ENCODE results near the gene LPO.

Gene LPO

DNA sequence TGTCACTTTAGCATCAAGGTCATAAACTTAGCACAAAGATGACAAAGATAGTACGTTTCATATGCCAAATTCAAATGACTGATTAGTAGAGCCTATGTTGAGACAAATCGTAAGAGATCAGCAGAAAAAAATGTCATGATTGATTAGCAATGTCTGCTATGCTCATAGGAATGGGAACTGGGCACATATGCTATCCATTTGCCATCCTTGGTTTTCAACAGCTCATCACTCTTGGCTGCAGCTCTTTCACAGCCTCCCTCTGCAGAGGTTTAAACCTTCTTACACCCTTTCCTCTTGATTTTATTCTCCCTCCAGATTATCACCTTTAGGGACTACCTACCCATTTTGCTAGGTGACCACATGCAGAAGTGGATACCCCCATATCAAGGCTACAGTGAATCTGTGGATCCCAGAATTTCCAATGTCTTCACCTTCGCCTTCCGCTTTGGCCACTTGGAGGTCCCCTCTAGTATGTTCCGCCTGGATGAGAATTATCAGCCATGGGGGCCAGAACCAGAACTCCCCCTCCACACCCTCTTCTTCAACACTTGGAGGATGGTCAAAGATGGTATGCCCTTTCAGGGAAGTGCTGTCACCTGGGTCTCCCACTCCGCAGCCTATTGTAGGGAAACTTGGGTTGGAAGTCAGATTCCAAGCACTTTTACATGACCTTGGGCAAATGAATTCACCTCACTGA, 26.2 kb downstream of the LPO start:
- no peak for DNase-seq

- no peak for DNase-seq
Measured at GRCh38 chr17:58265271-58265670, 26.9 kb downstream of the LPO start.

DNA sequence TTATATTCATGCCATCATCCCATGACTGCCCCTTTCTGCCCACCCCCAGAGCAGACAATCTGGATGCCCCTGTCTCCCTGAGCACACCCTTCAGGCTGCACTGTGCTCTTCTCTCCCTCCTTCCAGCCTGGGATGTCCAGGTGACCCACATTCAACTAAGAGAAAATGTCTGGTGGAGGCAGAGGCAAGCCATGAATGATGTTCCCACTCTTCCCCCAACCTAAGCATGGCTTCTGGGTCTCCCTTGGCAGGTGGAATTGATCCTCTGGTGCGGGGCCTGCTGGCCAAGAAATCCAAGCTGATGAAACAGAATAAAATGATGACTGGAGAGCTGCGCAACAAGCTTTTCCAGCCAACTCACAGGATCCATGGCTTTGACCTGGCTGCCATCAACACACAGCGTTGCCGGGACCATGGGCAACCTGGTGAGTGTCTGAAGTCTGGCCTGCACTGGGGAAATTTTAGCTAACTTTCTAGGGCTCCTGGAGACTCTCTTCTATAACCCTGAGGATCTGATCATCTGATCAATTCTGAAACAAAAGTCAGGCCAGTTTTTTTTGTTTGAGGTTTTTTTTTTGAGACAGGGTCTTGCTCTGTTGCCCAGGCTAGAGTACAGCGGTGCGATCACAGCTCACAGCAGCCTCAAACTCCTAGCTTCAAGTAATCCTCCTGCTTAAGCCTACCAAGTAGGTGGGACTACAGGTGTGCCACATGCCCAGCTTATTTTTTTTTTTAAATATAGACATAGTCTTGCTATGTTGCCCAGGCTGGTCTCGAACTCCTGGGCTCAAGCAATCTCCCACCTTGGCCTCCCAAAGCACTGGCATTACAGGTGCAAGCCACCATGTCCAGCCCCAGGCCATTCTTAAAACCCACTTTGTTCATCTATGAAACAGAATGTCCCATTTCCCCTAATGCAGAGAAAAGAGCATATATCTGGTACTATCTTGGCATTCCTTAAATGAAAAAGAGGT, 27.8 kb downstream of the LPO start:
- DNase-seq, result no peak

DNA sequence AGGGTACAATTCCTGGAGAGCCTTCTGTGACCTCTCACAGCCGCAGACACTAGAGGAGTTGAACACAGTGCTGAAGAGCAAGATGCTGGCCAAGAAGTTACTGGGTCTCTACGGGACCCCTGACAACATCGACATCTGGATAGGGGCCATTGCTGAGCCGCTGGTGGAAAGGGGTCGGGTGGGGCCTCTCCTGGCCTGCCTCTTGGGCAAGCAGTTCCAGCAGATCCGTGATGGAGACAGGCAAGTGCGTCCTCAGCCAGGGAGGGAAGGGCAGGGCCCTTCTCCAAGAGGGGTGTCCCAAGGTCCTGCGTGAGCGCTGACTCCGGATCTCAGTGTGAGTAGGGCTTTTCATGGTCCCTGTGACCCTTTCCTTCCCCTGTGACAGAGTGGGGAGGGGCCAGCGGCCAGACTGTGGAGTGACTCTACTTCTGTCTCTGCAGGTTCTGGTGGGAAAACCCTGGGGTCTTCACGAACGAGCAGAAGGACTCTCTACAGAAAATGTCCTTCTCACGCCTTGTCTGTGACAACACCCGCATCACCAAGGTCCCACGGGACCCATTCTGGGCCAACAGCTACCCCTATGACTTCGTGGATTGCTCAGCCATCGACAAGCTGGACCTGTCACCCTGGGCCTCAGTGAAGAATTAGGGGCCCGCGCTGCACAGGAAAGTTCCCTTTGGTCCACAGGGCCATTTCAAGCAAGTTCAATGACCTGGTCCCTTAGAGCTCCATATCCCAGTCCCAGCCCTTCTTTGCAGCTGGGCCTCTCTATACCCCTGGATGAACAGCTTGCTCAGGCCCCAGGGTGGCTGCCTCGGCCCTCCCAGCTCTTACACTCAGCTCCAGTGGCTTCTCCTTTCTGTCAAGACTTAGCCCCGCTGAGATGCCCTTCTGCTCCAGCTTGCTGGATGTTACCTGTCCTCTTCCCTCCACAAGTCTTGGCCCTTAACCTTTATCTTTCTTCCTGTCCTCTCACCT, 29.3 kb downstream of the LPO start:
- DNase-seq, result no peak

DNA sequence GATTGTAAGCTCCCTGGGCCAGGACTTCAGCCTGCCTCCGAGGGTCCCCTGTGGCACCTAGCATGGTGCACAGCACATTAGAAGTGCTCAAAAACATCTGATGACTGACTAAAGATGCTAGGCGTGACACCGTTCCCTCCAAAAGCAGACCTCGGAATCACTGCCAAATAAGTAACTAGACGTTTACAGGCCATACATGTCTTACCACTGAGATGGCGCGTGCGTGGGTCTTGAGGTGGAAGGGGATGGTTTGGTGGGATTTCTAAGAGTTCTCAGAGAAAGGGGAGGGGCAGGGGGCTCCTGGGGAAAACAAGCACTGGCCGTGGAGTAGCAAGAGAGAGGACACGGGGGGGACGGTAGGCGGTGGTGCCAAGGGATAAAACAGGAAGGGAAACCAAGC, 29.9 kb downstream of the LPO start:
- no peak for DNase-seq

DNA sequence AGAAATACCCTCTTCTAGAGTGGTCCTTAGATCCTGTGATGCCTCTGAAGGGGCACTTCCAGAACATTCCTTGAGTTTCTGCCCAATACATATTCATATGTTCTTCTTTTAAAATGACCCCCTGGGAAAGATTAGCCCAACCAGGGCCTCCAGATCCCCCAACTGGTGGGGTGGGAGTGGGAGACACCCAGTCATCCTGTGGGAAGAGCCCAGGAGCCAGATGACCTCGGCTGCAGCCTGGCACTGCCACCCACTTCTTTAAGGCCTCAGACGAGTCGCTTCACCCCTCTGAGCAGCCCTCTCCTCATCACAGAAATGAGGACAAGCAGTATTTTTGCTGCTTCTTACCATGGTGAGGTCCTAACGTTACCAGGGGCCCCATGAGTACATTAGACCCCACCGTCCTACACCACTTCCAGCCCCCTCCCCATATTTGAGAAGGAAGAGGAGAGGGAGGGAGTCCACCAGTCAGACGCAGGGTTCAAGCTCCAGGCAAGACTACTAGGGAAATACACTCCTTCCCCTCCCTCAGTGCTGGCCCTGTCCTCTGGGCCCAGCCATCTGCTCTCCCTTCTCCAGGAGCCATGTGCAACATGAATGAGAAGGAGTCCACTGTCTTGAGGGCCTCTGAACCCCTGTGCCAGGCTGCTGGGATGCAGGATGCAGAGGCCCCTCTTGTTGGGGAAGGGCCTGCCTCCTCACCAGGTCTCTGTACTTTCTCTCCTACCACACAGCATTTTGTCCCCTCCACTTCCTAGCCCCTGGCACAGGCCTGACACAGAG, 30.6 kb downstream of the LPO start:
- DNase-seq, result no peak

GRCh38 chr17:58269557-58270291, 31.3 kb downstream of the LPO start:
- no peak for DNase-seq

DNA sequence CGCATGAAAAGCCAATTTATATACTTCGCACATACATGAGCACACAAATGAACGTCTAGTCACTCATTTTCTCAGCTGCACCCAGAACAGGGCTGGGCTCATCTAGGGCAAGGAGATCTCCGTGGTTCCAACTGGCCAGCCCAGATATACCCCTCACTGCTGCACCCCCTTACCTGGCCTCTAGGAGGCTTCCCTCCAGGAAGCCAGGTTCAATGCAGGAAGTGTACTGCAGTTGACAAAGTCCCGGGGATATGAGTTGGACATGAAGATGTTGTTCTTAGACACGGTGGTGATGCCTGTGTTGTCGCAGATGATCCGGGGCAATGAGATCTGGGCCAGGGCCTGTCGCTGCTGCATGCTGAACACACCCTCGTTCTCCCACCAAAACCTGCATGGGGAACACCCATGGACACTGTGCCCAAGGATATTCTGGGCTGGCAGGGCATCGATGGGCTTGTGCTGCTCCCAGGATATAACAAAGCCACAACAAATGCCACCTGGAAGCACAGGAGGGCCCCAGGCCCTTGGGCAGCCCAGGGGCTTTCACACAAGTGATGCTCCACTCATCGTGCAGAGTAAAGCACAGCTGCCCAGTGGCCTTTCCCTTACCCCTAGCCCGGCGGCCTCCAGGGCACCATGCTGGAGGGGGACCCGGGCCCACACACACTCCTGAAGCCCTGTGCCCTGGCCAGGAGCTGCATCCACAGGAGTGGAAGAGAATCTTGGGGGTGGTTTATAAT, 32.3 kb downstream of the LPO start:
- DNase-seq, result no peak

- no peak for DNase-seq
Measured at GRCh38 chr17:58271216-58271931, 33.0 kb downstream of the LPO start.

- no peak for DNase-seq
Measured at GRCh38 chr17:58272367-58273280, 34.2 kb downstream of the LPO start.

DNA sequence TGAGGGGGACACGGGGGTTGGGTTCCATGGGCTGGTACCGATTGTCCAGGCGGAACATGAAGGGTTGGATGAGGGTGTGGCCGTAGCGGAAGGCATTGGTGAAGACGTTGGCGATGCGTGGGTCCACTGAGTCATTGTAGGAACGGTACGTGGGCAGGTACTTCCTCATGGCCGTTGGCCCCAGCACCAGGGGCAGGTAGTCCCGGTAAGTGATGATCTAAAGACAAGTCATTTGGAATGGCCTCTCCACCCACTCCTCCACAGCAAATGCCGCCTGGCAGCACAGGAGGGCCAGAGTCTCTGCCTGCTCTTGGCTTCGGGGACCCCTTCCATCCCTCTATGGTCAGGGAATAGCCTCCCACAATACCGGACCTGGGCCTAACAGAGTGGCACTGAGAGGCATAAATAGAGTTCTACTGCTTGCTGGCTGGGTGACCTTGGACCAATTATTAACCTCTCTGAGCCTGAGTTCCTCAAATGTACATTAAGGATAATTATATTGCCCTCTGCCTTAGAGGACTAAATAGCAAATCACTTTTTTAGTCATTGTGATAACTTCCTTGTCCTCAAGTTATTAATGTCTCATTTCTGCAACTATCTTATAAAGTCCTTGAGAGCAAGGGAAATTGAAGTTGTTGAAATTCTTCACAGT, 35.2 kb downstream of the LPO start:
- DNase-seq, result no peak

GRCh38 chr17:58275417-58275816, 37.0 kb downstream of the LPO start:
- DNase-seq, result no peak

GRCh38 chr17:58276423-58276822, 38.0 kb downstream of the LPO start:
- no peak for DNase-seq

DNA sequence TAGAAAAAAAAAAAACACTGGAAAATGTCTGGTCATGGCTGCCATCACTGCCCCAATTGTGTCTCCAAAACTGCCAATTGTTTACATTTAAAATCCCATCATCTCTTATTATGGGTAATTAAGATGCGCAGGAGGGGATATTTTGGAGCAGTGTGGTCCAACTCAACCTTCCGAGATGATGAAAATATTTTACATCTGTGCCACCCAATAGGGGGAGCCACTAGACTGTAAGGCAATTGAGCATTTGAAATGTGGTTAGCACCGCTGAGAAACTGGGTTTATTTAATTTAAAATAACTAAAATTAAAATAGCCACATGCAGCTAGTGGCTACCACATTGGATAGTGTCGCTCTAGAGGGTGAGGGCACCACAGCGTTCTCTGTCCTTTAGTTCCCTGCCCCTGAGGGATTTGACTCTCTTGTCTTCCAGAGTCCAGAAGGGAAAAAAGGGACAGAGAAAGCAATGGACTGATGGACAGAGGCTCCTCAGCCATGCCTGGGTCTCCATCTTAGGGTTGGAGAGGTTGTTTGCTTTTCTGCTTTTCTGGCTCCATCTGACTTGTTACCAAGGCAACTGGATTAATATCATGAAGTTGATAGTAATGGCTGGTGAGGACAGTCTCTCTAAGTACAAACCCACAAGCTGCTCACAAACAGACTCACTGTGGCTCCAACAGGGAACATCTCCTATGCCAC, 38.9 kb downstream of the LPO start:
- DNase-seq, result no peak

GRCh38 chr17:58277802-58278595, 39.6 kb downstream of the LPO start:
- no peak for DNase-seq

DNA sequence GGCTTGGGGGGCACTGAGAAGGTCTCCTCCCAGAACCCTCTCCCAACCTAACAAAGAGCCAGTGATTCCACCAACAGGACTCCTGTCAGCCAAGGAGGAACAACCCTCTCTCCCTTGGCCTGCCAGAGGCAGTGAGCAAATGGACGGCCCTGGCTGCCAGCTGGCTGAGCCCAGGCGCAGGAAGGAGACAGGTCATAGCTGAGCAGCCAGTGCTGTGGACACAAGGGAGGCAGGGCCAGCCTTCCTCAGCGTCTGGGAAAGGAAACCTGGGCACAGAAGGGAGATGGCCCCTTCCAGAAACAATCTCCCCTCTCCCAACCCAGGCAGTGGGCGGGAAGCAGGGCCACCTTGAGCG, 40.3 kb downstream of the LPO start:
- DNase-seq, result no peak

Measured in NCI-H1436 treated with DMSO at 0.1 percent for 48 hours (cell line).